GM18873 (cell line): Measurements from ENCODE around the gene HEMK1.

ENCODE experiments used
- ATAC-seq: cut with Tn5 transposase; IDR thresholded peaks from one replicate; pipeline ENCODE4 v1.9.1; 2021; ENCODE audit warnings: mild to moderate bottlenecking, moderate library complexity, moderate number of reproducible peaks; ENCODE audit not compliant: unreplicated experiment, low FRiP score

The HEMK1 gene

GRCh38 chr3:50572801-50573371 lies 3.6 kb downstream of the HEMK1 start:
- ATAC-seq: no peak

GRCh38 chr3:50573566-50574443 lies 4.5 kb downstream of the HEMK1 start:
- no peak for ATAC-seq

- ATAC-seq: no peak
Measured at GRCh38 chr3:50574444-50574831, 5.1 kb downstream of the HEMK1 start.

GRCh38 chr3:50575372-50575771 lies 6.0 kb downstream of the HEMK1 start:
- no peak for ATAC-seq

- ATAC-seq: no peak
Measured at GRCh38 chr3:50577348-50577747, 8.0 kb downstream of the HEMK1 start.

GRCh38 chr3:50580683-50581458 lies 11.5 kb downstream of the HEMK1 start:
- ATAC-seq: no peak

- ATAC-seq: no peak
Measured at GRCh38 chr3:50581459-50581842, 12.1 kb downstream of the HEMK1 start.

GRCh38 chr3:50582083-50582482 lies 12.8 kb downstream of the HEMK1 start:
- ATAC-seq: no peak

- no peak for ATAC-seq
Measured at GRCh38 chr3:50583897-50584296, 14.6 kb downstream of the HEMK1 start.

- no peak for ATAC-seq
Measured at GRCh38 chr3:50584391-50584790, 15.1 kb downstream of the HEMK1 start.

GRCh38 chr3:50585919-50586762 lies 16.8 kb downstream of the HEMK1 start:
- ATAC-seq: no peak

GRCh38 chr3:50586763-50587070 lies 17.4 kb downstream of the HEMK1 start:
- ATAC-seq: no peak

GRCh38 chr3:50587373-50587772 lies 18.1 kb downstream of the HEMK1 start:
- no peak for ATAC-seq

- ATAC-seq: no peak
Measured at GRCh38 chr3:50587806-50588758, 18.8 kb downstream of the HEMK1 start.

GRCh38 chr3:50588759-50589433 lies 19.6 kb downstream of the HEMK1 start:
- ATAC-seq: no peak

- ATAC-seq: no peak
Measured at GRCh38 chr3:50591196-50591741, 21.9 kb downstream of the HEMK1 start.

GRCh38 chr3:50592568-50592967 lies 23.2 kb downstream of the HEMK1 start:
- ATAC-seq: no peak

- ATAC-seq: no peak
Measured at GRCh38 chr3:50594253-50594785, 25.0 kb downstream of the HEMK1 start.
